ENCODE measurements around the gene TIGD3. TPM values are rescaled to one million over a fixed set of nuclear protein-coding genes. Genes with fewer than 3 reads are reported as not detected.

The TIGD3 gene
- total and polyA plus RNA-seq, 2 of the 8 experiments (the other 6 are each of a cell fraction or from before 2014, with no cell fraction given): 1.1 to 1.3 TPM

DNA sequence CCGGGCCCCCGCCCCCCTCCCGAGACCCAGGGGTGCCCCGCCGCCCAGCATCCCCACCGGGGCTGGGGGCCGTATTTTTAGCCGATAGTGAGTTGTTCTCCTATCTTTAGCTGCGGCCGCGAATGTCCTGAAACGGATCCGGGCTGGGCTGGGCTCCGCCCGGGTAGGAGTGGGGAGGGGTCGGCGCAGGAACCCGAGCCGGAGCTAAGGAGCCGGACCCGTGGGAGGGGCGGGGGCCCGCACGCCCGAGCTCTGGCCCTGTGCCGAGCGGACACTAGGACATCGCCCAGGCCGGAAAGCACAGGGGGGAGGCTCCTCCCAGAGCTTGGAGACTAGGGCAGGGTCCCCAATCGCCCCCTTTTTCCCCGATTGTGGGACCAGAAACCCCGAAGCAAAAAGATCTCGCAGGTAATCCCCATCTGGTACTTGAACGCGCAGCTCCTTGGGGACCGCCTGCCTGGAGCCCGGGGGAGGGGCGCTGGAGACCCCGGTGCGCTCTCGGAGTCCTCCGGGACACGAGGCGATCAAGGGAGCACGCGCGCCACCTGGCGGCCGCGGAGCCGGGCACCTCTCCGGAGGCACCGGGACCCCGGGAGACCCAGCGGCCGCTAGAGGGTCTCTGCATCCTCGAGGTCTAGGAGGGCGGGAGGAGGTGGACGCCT is 39.2 kb upstream of the TIGD3 start (continued):
- TF ChIP-seq, protein P1, sequence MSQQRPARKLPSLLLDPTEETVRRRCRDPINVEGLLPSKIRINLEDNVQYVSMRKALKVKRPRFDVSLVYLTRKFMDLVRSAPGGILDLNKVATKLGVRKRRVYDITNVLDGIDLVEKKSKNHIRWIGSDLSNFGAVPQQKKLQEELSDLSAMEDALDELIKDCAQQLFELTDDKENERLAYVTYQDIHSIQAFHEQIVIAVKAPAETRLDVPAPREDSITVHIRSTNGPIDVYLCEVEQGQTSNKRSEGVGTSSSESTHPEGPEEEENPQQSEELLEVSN (IDR thresholded peaks at IDR 0.05): peak; percentile 66

Measured in H1 (cell line).